ENCODE results near the gene CISD3. TPM values are rescaled to one million over a fixed set of nuclear protein-coding genes. Genes with fewer than 3 reads are reported as not detected.

CISD3 gene
- total and polyA plus RNA-seq, 2 of the 4 experiments (the other 2 are of a cell fraction), result 1.3 to 14.1 TPM

DNA sequence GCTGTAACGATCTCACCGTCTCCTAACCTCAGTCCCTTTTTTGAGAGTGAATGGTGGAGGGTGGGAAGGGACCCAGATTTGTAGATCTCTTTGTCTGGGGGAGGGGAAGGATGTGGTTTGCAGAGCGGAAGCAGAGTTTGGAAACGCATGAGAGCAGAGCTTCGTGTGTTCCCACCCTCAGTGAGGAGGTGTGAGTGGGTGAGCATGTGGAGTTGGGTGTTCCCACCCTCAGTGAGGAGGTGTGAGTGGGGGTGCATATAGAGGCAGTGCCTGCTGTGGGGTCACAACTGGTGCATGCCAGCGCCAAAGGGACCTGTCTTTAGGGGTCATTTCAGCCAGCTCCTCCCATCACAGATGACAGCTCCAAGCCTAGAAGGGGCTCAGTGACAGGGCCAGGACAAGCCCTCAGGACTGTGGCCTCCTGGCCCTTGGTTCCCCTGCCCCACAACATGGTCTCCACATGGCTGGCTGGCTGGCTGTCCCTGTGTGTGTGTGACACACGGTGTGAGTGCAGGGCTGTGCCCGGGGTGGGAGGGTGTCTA is 1.8 kb upstream of the CISD3 start:
- CTCF ChIA-PET, result interaction anchor here (1.1 kb wide), 1 partner anchor 24 kb away, joined by 3 read pairs; no protein-coding TSS in a partner anchor
- no peak overlapping the region for H3K14ac ChIP-seq (replicated peaks; ENCODE audit: low read depth, low read length)
- no peaks in the 10 kb centered on the region for H3K27me3 ChIP-seq (ENCODE audit: control insufficient read depth, insufficient read depth, low read length)
- peak overlapping the region; percentile 63 for H2AK9ac ChIP-seq (replicated peaks; ENCODE audit: low read depth, low read length, poor library complexity)
- no peak overlapping the region for H3K4me2 ChIP-seq (ENCODE audit: low read depth, low read length)
- peaks cover 11 to 38% of the 10 kb centered on the region in 2 experiments; a peak in 3 of 4 replicates for H3K79me1 ChIP-seq (ENCODE audit: low read depth in 1 of 2, low read length in 2 of 2)
- peaks cover 13% of the 10 kb centered on the region for H4K20me1 ChIP-seq (ENCODE audit: insufficient read depth, low read length)
- TF ChIP-seq MXI1 (IDR thresholded peaks at IDR 0.05; ENCODE audit: borderline replicate concordance, low read depth, low read length) (no peak), RCOR1 (IDR thresholded peaks at IDR 0.05; ENCODE audit: insufficient replicate concordance, low read length) (no peak), CEBPB (IDR thresholded peaks at IDR 0.05; ENCODE audit: low read depth, low read length) (no peak), MAZ (IDR thresholded peaks at IDR 0.05; ENCODE audit: borderline replicate concordance, low read depth, low read length) (no peak), RFX5 (IDR thresholded peaks at IDR 0.05; ENCODE audit: low read depth, low read length) (no peak), POLR2A (IDR thresholded peaks at IDR 0.05; ENCODE audit: low read depth, low read length) (no peak), RAD21 (IDR thresholded peaks at IDR 0.05; ENCODE audit: low read length) (no peak), SMC3 (IDR thresholded peaks at IDR 0.05; ENCODE audit: low read depth, low read length) (no peak), BHLHE40 (IDR thresholded peaks at IDR 0.05; ENCODE audit: low read depth, low read length) (no peak), CHD1 (IDR thresholded peaks at IDR 0.05; ENCODE audit: low read depth, low read length) (no peak), FOS (IDR thresholded peaks at IDR 0.05; ENCODE audit: low read depth, low read length) (no peak), NFE2L2 (IDR thresholded peaks at IDR 0.05; ENCODE audit: low read depth, low read length) (no peak), MAFK (IDR thresholded peaks at IDR 0.05; ENCODE audit: low read depth, low read length) (no peak)
- TF ChIP-seq, protein P1, sequence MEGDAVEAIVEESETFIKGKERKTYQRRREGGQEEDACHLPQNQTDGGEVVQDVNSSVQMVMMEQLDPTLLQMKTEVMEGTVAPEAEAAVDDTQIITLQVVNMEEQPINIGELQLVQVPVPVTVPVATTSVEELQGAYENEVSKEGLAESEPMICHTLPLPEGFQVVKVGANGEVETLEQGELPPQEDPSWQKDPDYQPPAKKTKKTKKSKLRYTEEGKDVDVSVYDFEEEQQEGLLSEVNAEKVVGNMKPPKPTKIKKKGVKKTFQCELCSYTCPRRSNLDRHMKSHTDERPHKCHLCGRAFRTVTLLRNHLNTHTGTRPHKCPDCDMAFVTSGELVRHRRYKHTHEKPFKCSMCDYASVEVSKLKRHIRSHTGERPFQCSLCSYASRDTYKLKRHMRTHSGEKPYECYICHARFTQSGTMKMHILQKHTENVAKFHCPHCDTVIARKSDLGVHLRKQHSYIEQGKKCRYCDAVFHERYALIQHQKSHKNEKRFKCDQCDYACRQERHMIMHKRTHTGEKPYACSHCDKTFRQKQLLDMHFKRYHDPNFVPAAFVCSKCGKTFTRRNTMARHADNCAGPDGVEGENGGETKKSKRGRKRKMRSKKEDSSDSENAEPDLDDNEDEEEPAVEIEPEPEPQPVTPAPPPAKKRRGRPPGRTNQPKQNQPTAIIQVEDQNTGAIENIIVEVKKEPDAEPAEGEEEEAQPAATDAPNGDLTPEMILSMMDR (conservative IDR thresholded peaks at IDR 0.05; ENCODE audit: low read depth, low read length), result no peak
- TF ChIP-seq, protein P2, sequence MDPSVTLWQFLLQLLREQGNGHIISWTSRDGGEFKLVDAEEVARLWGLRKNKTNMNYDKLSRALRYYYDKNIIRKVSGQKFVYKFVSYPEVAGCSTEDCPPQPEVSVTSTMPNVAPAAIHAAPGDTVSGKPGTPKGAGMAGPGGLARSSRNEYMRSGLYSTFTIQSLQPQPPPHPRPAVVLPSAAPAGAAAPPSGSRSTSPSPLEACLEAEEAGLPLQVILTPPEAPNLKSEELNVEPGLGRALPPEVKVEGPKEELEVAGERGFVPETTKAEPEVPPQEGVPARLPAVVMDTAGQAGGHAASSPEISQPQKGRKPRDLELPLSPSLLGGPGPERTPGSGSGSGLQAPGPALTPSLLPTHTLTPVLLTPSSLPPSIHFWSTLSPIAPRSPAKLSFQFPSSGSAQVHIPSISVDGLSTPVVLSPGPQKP (IDR thresholded peaks at IDR 0.05; ENCODE audit: borderline replicate concordance, low read depth, low read length), result no peak
- TF ChIP-seq, protein P3, sequence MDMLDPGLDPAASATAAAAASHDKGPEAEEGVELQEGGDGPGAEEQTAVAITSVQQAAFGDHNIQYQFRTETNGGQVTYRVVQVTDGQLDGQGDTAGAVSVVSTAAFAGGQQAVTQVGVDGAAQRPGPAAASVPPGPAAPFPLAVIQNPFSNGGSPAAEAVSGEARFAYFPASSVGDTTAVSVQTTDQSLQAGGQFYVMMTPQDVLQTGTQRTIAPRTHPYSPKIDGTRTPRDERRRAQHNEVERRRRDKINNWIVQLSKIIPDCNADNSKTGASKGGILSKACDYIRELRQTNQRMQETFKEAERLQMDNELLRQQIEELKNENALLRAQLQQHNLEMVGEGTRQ (IDR thresholded peaks at IDR 0.05; ENCODE audit: low read depth, low read length), result no peak
- 80% methylated on average over 1 of the region's 8 CpGs; no CpG with 5 or more reads in 1 of the 2 experiments for WGBS, 2 experiments (ENCODE audit: extremely low coverage in 2 of 2, insufficient read length in 1 of 2)
- ATAC-seq (ENCODE audit: low read depth), result no peak
- no peak overlapping the region for H2BK120ac ChIP-seq (ENCODE audit: low read depth, low read length)
- POLR2A ChIA-PET (ENCODE audit: unreplicated experiment), result no interaction called here
- no peak overlapping the region for H4K5ac ChIP-seq (ENCODE audit: low read depth, low read length)
- H4K91ac ChIP-seq (ENCODE audit: insufficient read depth, low read depth, low read length), result no peak overlapping the region
- H3K4ac ChIP-seq (ENCODE audit: low read depth, low read length), result no peak overlapping the region
- intact Hi-C loops (cut with micrococcal nuclease), result no loop called here
- DNase-seq, result no peak
- H2AK5ac ChIP-seq (ENCODE audit: low read depth, low read length), result peak overlapping the region; percentile 46; the same call in 1 of the 2 replicates
- H3K18ac ChIP-seq (ENCODE audit: low read depth, low read length), result no peak overlapping the region
- H3K4me3 ChIP-seq (ENCODE audit: insufficient read depth, low read depth, low read length), result no peak overlapping the region
- no peak overlapping the region for H2BK5ac ChIP-seq (ENCODE audit: low read depth, low read length, poor library complexity, severe bottlenecking)
- dilution Hi-C loops (cut with HindIII; ENCODE audit: low sequenced_read_pairs, unreplicated experiment), result no loop called here
- in situ Hi-C loops (cut with MboI; ENCODE audit: low sequenced_read_pairs), result no loop called here
- peak overlapping the region; percentile 56 for H2AFZ ChIP-seq (replicated peaks; ENCODE audit: low read length, poor library complexity)
- no TSS peak for BruUV-seq (replicated peaks)
- no peak overlapping the region for H3K56ac ChIP-seq (ENCODE audit: extremely low read depth, insufficient read depth, low read length)
- H2BK15ac ChIP-seq (ENCODE audit: low read depth, low read length), result no peak overlapping the region
- H3K9ac ChIP-seq (ENCODE audit: low read depth, low read length), result no peak overlapping the region
- H3K9me1 ChIP-seq (ENCODE audit: insufficient read depth, low read length), result 0 out of 2 replicates have a peak, but pooled peaks cover 11% of the 10 kb centered on the region
- peaks cover 21% of the 10 kb centered on the region for H3K36me3 ChIP-seq (ENCODE audit: control insufficient read depth, insufficient read depth, low read length)
- no peak overlapping the region for H2BK20ac ChIP-seq (ENCODE audit: low read depth, low read length)
- no peak overlapping the region for H3K23ac ChIP-seq (ENCODE audit: low read depth, low read length)
- H4K8ac ChIP-seq (ENCODE audit: low read depth in 2 of 2, low read length in 2 of 2), result no peak overlapping the region
- H3K9me3 ChIP-seq (ENCODE audit: control insufficient read depth, insufficient read depth, low read length), result no peaks in the 10 kb centered on the region
- peaks cover 12% of the 10 kb centered on the region for H3K4me1 ChIP-seq (ENCODE audit: control insufficient read depth, insufficient read depth, low read length)
- no peak overlapping the region for H3K27ac ChIP-seq (ENCODE audit: insufficient read depth, low read length)
